GM12878 (cell line): ENCODE measurements around the gene PFN3. TPM values are rescaled to one million over a fixed set of nuclear protein-coding genes. Genes with fewer than 3 reads are reported as not detected.

ENCODE experiments used
- ETV6 ChIP-seq, 2 experiments: fragments of 450-650 bp in 1 of 2; IDR thresholded peaks in 1 of 2; conservative IDR thresholded peaks in 1 of 2; 2 replicates each; pipeline ENCODE4 v1.6.1; 2014; ENCODE audit warnings: antibody characterized with exemption in 1 of 2, borderline replicate concordance in 1 of 2, low read depth in 1 of 2, mild to moderate bottlenecking in 1 of 2, moderate library complexity in 1 of 2
- FOS ChIP-seq: IDR thresholded peaks from 3 replicates; pipeline ENCODE4 v1.6.1; 2011; ENCODE audit warnings: borderline replicate concordance; ENCODE audit not compliant: insufficient read length; ENCODE audit errors: extremely low read depth
- IKZF2 ChIP-seq, 2 experiments: fragments of 450-650 bp; IDR thresholded peaks; 2 replicates each; pipeline ENCODE4 v1.6.1; 2017; ENCODE audit warnings: mild to moderate bottlenecking in 2 of 2, moderate library complexity in 2 of 2
- IRF3 ChIP-seq: fragments of 450-650 bp; IDR thresholded peaks from 2 replicates; pipeline ENCODE4 v1.6.1; 2014; ENCODE audit warnings: mild to moderate bottlenecking
- JUND ChIP-seq: IDR thresholded peaks from 2 replicates; pipeline ENCODE4 v1.6.1; 2012; ENCODE audit warnings: low read depth, mild to moderate bottlenecking, low read length, improper control_type of control experiment, moderate library complexity
- MTA2 ChIP-seq: fragments of 450-650 bp; IDR thresholded peaks from 2 replicates; pipeline ENCODE4 v1.6.1; 2016; ENCODE audit warnings: low read depth, mild to moderate bottlenecking, moderate library complexity
- NR2C1 ChIP-seq: fragments of 450-650 bp; IDR thresholded peaks from 2 replicates; pipeline ENCODE4 v1.6.1; 2017; ENCODE audit warnings: antibody characterized with exemption, mild to moderate bottlenecking, moderate library complexity
- PML ChIP-seq: IDR thresholded peaks from 2 replicates; pipeline ENCODE4 v1.6.1; 2012; ENCODE audit warnings: low read length, inconsistent platforms
- RELA ChIP-seq: fragments of 450-650 bp; IDR thresholded peaks from 2 replicates; pipeline ENCODE4 v1.8.0; 2014; ENCODE audit warnings: borderline replicate concordance; ENCODE audit not compliant: partially characterized antibody
- USF2 ChIP-seq: IDR thresholded peaks from 2 replicates; pipeline ENCODE4 v1.6.1; 2011; ENCODE audit warnings: low read depth, low read length, improper control_type of control experiment, borderline replicate concordance
- ZBTB4 ChIP-seq: fragments of 450-650 bp; formaldehyde crosslinking; IDR thresholded peaks from 2 replicates; pipeline ENCODE4 v1.4.0; 2022; ENCODE audit warnings: mild to moderate bottlenecking, moderate library complexity
- ZZZ3 ChIP-seq: IDR thresholded peaks from 2 replicates; pipeline ENCODE4 v1.6.1; 2011; ENCODE audit warnings: low read depth; ENCODE audit not compliant: control insufficient read depth, insufficient read length
- polyA plus RNA-seq, 11 experiments: library from polyadenylated mRNA; depleted of rRNA in 4 of 11; unstranded in 6 of 11; stranded (reverse) in 5 of 11; fragments of >200 nt; fragmentation: Nextera tagmentation in 4 of 11; fragmentation: Illumina TruSeq in 1 of 11; extraction: Ambion mirVana in 4 of 11; extraction: Trizol in 1 of 11; gene quantifications; 1 replicate in 1 of 11; 2 replicates in 10 of 11; pipeline versions ENCODE4 v1.2.1 to v1.2.3, GENCODE V29; 2011 to 2016; ENCODE audit warnings: inconsistent platforms in 2 of 11, missing spikeins in 2 of 11, low read depth in 1 of 11
- total RNA-seq, 4 experiments: library from RNA; depleted of rRNA in 3 of 4; stranded (reverse); fragments of >200 nt in 3 of 4; fragmentation: Illumina TruSeq in 1 of 4; extraction: Trizol in 1 of 4; gene quantifications; 2 replicates each; pipeline versions ENCODE4 v1.2.1 to v1.2.3, GENCODE V29; 2013 to 2021
- TF ChIP-seq, protein P1 (sequence below): fragments of 450-650 bp; IDR thresholded peaks from 2 replicates; pipeline ENCODE4 v1.6.1; 2016; ENCODE audit warnings: mild to moderate bottlenecking
- TF ChIP-seq, protein P2 (sequence below): fragments of 450-650 bp; IDR thresholded peaks from 2 replicates; pipeline ENCODE4 v1.6.1; 2017; ENCODE audit warnings: mild to moderate bottlenecking, moderate library complexity

Gene PFN3
- total and polyA plus RNA-seq, 10 of the 15 experiments (the other 5 are each of a cell fraction or from before 2014, with no cell fraction given), result not detected

- TF ChIP-seq FOS, result peak; percentile 92
- no peak for TF ChIP-seq ZBTB4 (CRISPR knock-in tag)
- no peak for TF ChIP-seq USF2
- TF ChIP-seq RELA, result peak; percentile 58
- TF ChIP-seq IRF3, result peak; percentile 84
- TF ChIP-seq, protein P1, sequence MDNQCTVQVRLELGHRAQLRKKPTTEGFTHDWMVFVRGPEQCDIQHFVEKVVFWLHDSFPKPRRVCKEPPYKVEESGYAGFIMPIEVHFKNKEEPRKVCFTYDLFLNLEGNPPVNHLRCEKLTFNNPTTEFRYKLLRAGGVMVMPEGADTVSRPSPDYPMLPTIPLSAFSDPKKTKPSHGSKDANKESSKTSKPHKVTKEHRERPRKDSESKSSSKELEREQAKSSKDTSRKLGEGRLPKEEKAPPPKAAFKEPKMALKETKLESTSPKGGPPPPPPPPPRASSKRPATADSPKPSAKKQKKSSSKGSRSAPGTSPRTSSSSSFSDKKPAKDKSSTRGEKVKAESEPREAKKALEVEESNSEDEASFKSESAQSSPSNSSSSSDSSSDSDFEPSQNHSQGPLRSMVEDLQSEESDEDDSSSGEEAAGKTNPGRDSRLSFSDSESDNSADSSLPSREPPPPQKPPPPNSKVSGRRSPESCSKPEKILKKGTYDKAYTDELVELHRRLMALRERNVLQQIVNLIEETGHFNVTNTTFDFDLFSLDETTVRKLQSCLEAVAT, result peak; percentile 92
- TF ChIP-seq, protein P2, sequence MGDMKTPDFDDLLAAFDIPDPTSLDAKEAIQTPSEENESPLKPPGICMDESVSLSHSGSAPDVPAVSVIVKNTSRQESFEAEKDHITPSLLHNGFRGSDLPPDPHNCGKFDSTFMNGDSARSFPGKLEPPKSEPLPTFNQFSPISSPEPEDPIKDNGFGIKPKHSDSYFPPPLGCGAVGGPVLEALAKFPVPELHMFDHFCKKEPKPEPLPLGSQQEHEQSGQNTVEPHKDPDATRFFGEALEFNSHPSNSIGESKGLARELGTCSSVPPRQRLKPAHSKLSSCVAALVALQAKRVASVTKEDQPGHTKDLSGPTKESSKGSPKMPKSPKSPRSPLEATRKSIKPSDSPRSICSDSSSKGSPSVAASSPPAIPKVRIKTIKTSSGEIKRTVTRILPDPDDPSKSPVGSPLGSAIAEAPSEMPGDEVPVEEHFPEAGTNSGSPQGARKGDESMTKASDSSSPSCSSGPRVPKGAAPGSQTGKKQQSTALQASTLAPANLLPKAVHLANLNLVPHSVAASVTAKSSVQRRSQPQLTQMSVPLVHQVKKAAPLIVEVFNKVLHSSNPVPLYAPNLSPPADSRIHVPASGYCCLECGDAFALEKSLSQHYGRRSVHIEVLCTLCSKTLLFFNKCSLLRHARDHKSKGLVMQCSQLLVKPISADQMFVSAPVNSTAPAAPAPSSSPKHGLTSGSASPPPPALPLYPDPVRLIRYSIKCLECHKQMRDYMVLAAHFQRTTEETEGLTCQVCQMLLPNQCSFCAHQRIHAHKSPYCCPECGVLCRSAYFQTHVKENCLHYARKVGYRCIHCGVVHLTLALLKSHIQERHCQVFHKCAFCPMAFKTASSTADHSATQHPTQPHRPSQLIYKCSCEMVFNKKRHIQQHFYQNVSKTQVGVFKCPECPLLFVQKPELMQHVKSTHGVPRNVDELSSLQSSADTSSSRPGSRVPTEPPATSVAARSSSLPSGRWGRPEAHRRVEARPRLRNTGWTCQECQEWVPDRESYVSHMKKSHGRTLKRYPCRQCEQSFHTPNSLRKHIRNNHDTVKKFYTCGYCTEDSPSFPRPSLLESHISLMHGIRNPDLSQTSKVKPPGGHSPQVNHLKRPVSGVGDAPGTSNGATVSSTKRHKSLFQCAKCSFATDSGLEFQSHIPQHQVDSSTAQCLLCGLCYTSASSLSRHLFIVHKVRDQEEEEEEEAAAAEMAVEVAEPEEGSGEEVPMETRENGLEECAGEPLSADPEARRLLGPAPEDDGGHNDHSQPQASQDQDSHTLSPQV, result no peak
- TF ChIP-seq MTA2, result no peak; the same call in 1 of the 2 replicates
- TF ChIP-seq IKZF2 (IDR thresholded peaks at IDR 0.05), result peak in 1 of 2 experiments; percentile 42; a peak in 1 of 4 replicates
- peak; percentile 76 for TF ChIP-seq NR2C1
- TF ChIP-seq JUND, result no peak
- peak in 1 of 2 experiments; percentile 65; a peak in 1 of 4 replicates for TF ChIP-seq ETV6 (conservative IDR thresholded peaks at IDR 0.05 in 1 of 2, IDR thresholded peaks at IDR 0.05 in 1 of 2; ENCODE audit: borderline replicate concordance in 1 of 2, low read depth in 1 of 2)
- peak; percentile 80; the same call in 1 of the 2 replicates for TF ChIP-seq PML
- no peak for TF ChIP-seq ZZZ3
Measured at GRCh38 chr5:177351392-177352329, 48.8 kb downstream of the PFN3 start, which contains the start of gene LMAN2 (continued).
